Hepatocyte (in vitro differentiated cells): ENCODE results near the gene TOP2B. TPM values are rescaled to one million over a fixed set of nuclear protein-coding genes. Genes with fewer than 3 reads are reported as not detected.

Source experiments
- DNase-seq: peaks from one replicate; pipeline ENCODE4 v3.0.0-alpha.2; 2016; ENCODE audit warnings: low spot score
- H2AFZ ChIP-seq: fragments of 200-600 bp; sonication (generic); 2 replicates; pipeline ENCODE4 v1.6.0; 2016; ENCODE audit warnings: antibody characterized with exemption, mild to moderate bottlenecking
- H3K27ac ChIP-seq: fragments of 200-600 bp; sonication (generic); 2 replicates; pipeline ENCODE4 v1.5.1; 2016; ENCODE audit warnings: mild to moderate bottlenecking
- H3K27me3 ChIP-seq: fragments of 200-600 bp; sonication (generic); 2 replicates; pipeline ENCODE4 v1.6.1; 2016
- H3K36me3 ChIP-seq: fragments of 200-600 bp; sonication (generic); replicated peaks from 2 replicates; pipeline ENCODE4 v1.5.1; 2016; ENCODE audit warnings: low read depth; ENCODE audit not compliant: insufficient read depth
- H3K4me1 ChIP-seq: fragments of 200-600 bp; sonication (generic); 2 replicates; pipeline ENCODE4 v1.5.1; 2016; ENCODE audit warnings: mild to moderate bottlenecking, moderate library complexity; ENCODE audit not compliant: insufficient read depth
- H3K4me2 ChIP-seq: fragments of 200-600 bp; sonication (generic); 2 replicates; pipeline ENCODE4 v1.6.0; 2016
- H3K4me3 ChIP-seq: fragments of 200-600 bp; sonication (generic); 2 replicates; pipeline ENCODE4 v1.5.1; 2016; ENCODE audit warnings: mild to moderate bottlenecking
- H3K79me2 ChIP-seq: fragments of 200-600 bp; sonication (generic); 2 replicates; pipeline ENCODE4 v1.6.0; 2017; ENCODE audit warnings: mild to moderate bottlenecking
- H3K9me2 ChIP-seq: fragments of 200-600 bp; sonication (generic); replicated peaks from 2 replicates; pipeline ENCODE4 v1.6.0; 2017; ENCODE audit warnings: mild to moderate bottlenecking; ENCODE audit not compliant: insufficient read depth
- H3K9me3 ChIP-seq: fragments of 200-600 bp; sonication (generic); 2 replicates; pipeline ENCODE4 v1.5.1; 2016; ENCODE audit warnings: low read depth, mild to moderate bottlenecking
- H4K20me1 ChIP-seq: fragments of 200-600 bp; sonication (generic); 2 replicates; pipeline ENCODE4 v1.6.0; 2016; ENCODE audit warnings: mild to moderate bottlenecking; ENCODE audit not compliant: insufficient read depth, poor library complexity, severe bottlenecking
- EZH2 ChIP-seq: fragments of 200-600 bp; sonication (generic); IDR thresholded peaks from 2 replicates; pipeline ENCODE4 v1.6.1; 2016; ENCODE audit warnings: antibody characterized with exemption, mild to moderate bottlenecking, borderline replicate concordance
- EZH2phosphoT487 ChIP-seq: fragments of 200-600 bp; sonication (generic); IDR thresholded peaks from one replicate; pipeline ENCODE4 v1.6.1; 2018; ENCODE audit warnings: antibody characterized with exemption, mild to moderate bottlenecking, low read depth, moderate library complexity; ENCODE audit not compliant: unreplicated experiment, severe bottlenecking
- WGBS: methylation state at CpG from one replicate; pipeline ENCODE4 v1.1.6; 2016; ENCODE audit warnings: low lambda C conversion rate; ENCODE audit errors: missing lambda C conversion rate; 5-methylcytosine and 5-hydroxymethylcytosine counted together
- polyA plus RNA-seq: library from polyadenylated mRNA; unstranded; fragments of >200 nt; fragmentation: Nextera tagmentation; extraction: Ambion mirVana; gene quantifications from 2 replicates; pipeline ENCODE4 v1.2.1, GENCODE V29; 2016
- total RNA-seq: library from RNA; depleted of rRNA; stranded (reverse); fragments of >200 nt; gene quantifications from 2 replicates; pipeline ENCODE4 v1.2.3, GENCODE V29; 2014
- TF ChIP-seq, protein P1 (sequence below): fragments of 200-600 bp; sonication (generic); IDR thresholded peaks from 2 replicates; pipeline ENCODE4 v1.5.1; 2016; ENCODE audit warnings: antibody characterized with exemption, mild to moderate bottlenecking; ENCODE audit not compliant: poor library complexity

Gene TOP2B, protein sequence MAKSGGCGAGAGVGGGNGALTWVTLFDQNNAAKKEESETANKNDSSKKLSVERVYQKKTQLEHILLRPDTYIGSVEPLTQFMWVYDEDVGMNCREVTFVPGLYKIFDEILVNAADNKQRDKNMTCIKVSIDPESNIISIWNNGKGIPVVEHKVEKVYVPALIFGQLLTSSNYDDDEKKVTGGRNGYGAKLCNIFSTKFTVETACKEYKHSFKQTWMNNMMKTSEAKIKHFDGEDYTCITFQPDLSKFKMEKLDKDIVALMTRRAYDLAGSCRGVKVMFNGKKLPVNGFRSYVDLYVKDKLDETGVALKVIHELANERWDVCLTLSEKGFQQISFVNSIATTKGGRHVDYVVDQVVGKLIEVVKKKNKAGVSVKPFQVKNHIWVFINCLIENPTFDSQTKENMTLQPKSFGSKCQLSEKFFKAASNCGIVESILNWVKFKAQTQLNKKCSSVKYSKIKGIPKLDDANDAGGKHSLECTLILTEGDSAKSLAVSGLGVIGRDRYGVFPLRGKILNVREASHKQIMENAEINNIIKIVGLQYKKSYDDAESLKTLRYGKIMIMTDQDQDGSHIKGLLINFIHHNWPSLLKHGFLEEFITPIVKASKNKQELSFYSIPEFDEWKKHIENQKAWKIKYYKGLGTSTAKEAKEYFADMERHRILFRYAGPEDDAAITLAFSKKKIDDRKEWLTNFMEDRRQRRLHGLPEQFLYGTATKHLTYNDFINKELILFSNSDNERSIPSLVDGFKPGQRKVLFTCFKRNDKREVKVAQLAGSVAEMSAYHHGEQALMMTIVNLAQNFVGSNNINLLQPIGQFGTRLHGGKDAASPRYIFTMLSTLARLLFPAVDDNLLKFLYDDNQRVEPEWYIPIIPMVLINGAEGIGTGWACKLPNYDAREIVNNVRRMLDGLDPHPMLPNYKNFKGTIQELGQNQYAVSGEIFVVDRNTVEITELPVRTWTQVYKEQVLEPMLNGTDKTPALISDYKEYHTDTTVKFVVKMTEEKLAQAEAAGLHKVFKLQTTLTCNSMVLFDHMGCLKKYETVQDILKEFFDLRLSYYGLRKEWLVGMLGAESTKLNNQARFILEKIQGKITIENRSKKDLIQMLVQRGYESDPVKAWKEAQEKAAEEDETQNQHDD (N-terminal part only)
- total RNA-seq, result 96.5 and 109 TPM in 2 replicates
- polyA plus RNA-seq, result 48.4 and 49.5 TPM in 2 replicates

DNA sequence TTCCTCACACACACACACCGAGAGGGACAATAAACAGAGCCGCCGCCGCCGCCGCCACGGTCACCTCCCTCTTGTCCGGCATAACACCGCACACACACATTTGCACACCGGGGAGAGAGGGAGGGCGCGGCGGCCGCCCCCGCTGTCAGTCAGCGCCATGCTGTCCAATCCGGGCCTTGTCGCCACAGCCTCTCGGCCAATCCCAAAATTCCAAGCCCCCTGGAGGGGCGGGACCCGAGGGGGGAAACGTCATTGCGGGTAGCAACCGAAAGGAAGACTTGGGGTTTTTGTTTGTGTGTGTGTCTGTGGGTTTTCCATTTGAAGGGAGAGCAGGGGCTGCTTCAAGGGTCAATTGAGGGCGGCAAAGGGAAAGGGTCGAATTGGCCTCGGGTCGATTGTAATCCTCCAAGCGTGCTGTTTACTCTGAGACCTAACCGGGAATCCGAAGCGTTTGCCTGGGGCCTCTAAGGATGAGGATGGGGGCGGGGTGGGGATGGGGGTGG, at the start of gene TOP2B:
Gene TOP2B, minus strand, starts transcription at position 96 of the 503 bp plus-strand sequence. CDS start 610 bp downstream, outside the sequence.
- TF ChIP-seq EZH2phosphoT487, result no peak
- TF ChIP-seq EZH2, result no peak
- TF ChIP-seq, protein P1, sequence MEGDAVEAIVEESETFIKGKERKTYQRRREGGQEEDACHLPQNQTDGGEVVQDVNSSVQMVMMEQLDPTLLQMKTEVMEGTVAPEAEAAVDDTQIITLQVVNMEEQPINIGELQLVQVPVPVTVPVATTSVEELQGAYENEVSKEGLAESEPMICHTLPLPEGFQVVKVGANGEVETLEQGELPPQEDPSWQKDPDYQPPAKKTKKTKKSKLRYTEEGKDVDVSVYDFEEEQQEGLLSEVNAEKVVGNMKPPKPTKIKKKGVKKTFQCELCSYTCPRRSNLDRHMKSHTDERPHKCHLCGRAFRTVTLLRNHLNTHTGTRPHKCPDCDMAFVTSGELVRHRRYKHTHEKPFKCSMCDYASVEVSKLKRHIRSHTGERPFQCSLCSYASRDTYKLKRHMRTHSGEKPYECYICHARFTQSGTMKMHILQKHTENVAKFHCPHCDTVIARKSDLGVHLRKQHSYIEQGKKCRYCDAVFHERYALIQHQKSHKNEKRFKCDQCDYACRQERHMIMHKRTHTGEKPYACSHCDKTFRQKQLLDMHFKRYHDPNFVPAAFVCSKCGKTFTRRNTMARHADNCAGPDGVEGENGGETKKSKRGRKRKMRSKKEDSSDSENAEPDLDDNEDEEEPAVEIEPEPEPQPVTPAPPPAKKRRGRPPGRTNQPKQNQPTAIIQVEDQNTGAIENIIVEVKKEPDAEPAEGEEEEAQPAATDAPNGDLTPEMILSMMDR, result no peak
- H3K4me3 ChIP-seq, result peak within 1 kb of the TSS; percentile 86
- H3K9me2 ChIP-seq, result no peaks in the 10 kb centered on the region
- no peaks in the 10 kb centered on the region for H3K9me3 ChIP-seq
- peaks cover 25% of the 10 kb centered on the region for H3K4me1 ChIP-seq
- DNase-seq, result peak; percentile 97
- peak within 1 kb of the TSS; percentile 90 for H3K4me2 ChIP-seq
- H3K27ac ChIP-seq, result peak within 1 kb of the TSS; percentile 97
- H4K20me1 ChIP-seq, result peaks cover 37% of the 10 kb centered on the region
- WGBS, result under 1% methylated on average over 32 of the region's 33 CpGs
- H3K36me3 ChIP-seq, result no peaks in the 10 kb centered on the region
- peaks cover 41% of the 10 kb centered on the region for H3K79me2 ChIP-seq
- no peaks in the 10 kb centered on the region for H3K27me3 ChIP-seq
- H2AFZ ChIP-seq, result peak within 1 kb of the TSS; percentile 43

DNA sequence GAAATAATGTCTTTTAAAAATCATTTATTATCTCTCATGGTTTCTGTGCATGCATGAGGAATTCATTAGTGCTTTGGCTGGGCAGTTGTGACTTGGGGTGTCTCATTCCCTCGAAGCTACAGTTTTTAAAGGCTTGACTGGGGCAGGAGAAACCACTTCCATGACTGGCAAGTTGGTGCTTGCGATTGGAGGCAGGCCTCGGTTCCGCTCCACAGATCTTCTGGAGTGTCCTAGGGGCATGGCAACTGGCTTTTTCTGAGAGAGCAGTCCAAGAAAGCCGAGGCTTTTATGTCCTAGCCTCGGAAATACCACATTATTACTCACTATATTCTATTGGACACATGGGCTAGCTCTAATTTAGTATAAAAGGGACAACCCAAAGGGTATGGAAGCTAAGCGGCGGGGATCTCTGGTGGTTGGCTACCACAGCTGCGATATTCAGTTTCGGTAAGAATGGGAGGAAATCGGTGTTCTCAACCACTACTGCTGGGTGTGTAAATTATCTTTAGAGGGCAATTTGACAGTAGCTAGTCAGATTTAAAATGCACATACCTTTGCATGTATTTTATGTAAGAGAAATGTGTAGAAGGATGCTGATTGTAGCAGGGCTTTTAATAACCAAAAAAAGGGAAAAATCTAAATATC, 48.8 kb upstream of the TOP2B start:
- Histone ChIP-seq H3K79me2 (no peaks in the 10 kb centered on the region), H3K4me1 (no peaks in the 10 kb centered on the region), H3K4me2 (no peak overlapping the region), H3K27me3 (no peaks in the 10 kb centered on the region), H3K27ac (no peak overlapping the region), H4K20me1 (no peaks in the 10 kb centered on the region), H3K36me3 (no peaks in the 10 kb centered on the region), H3K9me2 (no peaks in the 10 kb centered on the region), H2AFZ (no peak overlapping the region), H3K9me3 (no peaks in the 10 kb centered on the region), H3K4me3 (no peak overlapping the region)
- TF ChIP-seq, protein P1, result no peak
- no peak for TF ChIP-seq EZH2
- no peak for TF ChIP-seq EZH2phosphoT487
- DNase-seq, result no peak
- WGBS, result 85% methylated on average over 11 of the region's 11 CpGs

DNA sequence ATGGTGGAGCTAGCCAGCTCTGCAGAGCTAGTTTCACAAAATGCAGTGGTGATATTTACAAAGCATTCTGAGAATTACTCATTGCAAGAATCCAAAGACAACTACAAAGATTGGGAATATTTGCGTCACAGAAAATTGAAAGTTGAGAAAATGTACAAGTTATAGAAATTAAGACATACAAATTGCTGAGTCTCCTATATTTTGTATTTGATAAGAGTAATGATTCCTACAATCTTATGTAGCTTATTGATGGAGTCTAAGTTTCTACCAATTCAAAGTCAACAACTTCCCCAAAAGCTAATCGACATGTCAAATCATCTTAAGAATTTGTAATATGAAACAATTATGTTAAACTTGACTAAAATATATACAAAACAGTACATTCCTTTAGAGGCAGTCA, 46.4 kb upstream of the TOP2B start:
- no peaks in the 10 kb centered on the region for H3K9me3 ChIP-seq
- H3K27ac ChIP-seq, result no peak overlapping the region
- no peak overlapping the region for H3K4me2 ChIP-seq
- no peak overlapping the region for H2AFZ ChIP-seq
- peaks cover 8% of the 10 kb centered on the region for H3K27me3 ChIP-seq
- 96% methylated on average over 2 of the region's 2 CpGs for WGBS
- no peaks in the 10 kb centered on the region for H3K79me2 ChIP-seq
- H3K4me1 ChIP-seq, result no peaks in the 10 kb centered on the region
- DNase-seq, result no peak
- H3K9me2 ChIP-seq, result no peaks in the 10 kb centered on the region
- H3K4me3 ChIP-seq, result no peak overlapping the region
- H3K36me3 ChIP-seq, result no peaks in the 10 kb centered on the region
- no peaks in the 10 kb centered on the region for H4K20me1 ChIP-seq
- no peak for TF ChIP-seq EZH2
